ENCODE results near the gene C15orf61. TPM values are rescaled to one million over a fixed set of nuclear protein-coding genes. Genes with fewer than 3 reads are reported as not detected.

The C15orf61 gene
- total RNA-seq, 1 donor = 10.1 TPM

- no peak overlapping the region for H3K4me2 ChIP-seq (ENCODE audit: insufficient read depth, low read length)
- no peak for TF ChIP-seq CTCF (IDR thresholded peaks at IDR 0.05; ENCODE audit: extremely low read depth, low read depth, low read length)
- no peaks in the 10 kb centered on the region for H3K9me3 ChIP-seq (ENCODE audit: low read depth, low read length)
- DNase-seq (ENCODE audit: insufficient read length, low spot score, missing footprints) = no peak
- H3K4me1 ChIP-seq (ENCODE audit: insufficient read depth, low read length) = no peaks in the 10 kb centered on the region
- no peaks in the 10 kb centered on the region for H3K36me3 ChIP-seq (ENCODE audit: insufficient read depth, low read length)
- H3K27ac ChIP-seq (ENCODE audit: low read depth, low read length) = no peak overlapping the region
- no peak overlapping the region for H3K4me3 ChIP-seq (ENCODE audit: insufficient read depth, low read length)
- no peaks in the 10 kb centered on the region for H4K20me1 ChIP-seq (ENCODE audit: insufficient read depth, low read length)
- no peaks in the 10 kb centered on the region for H3K79me2 ChIP-seq (ENCODE audit: insufficient read depth, low read length)
- no peak overlapping the region for H2AFZ ChIP-seq (ENCODE audit: low read length)
- H3K27me3 ChIP-seq (ENCODE audit: insufficient read depth, low read length) = no peaks in the 10 kb centered on the region
Measured at GRCh38 chr15:67560320-67560719, 39.4 kb downstream of the C15orf61 start.

- no peaks in the 10 kb centered on the region for H3K9me3 ChIP-seq (ENCODE audit: low read depth, low read length)
- H4K20me1 ChIP-seq (ENCODE audit: insufficient read depth, low read length) = no peaks in the 10 kb centered on the region
- H3K4me2 ChIP-seq (ENCODE audit: insufficient read depth, low read length) = no peak overlapping the region
- no peak for DNase-seq (ENCODE audit: insufficient read length, low spot score, missing footprints)
- H3K36me3 ChIP-seq (ENCODE audit: insufficient read depth, low read length) = no peaks in the 10 kb centered on the region
- H3K79me2 ChIP-seq (ENCODE audit: insufficient read depth, low read length) = no peaks in the 10 kb centered on the region
- no peaks in the 10 kb centered on the region for H3K4me1 ChIP-seq (ENCODE audit: insufficient read depth, low read length)
- H3K27me3 ChIP-seq (ENCODE audit: insufficient read depth, low read length) = no peaks in the 10 kb centered on the region
- no peak overlapping the region for H2AFZ ChIP-seq (ENCODE audit: low read length)
- no peak overlapping the region for H3K27ac ChIP-seq (ENCODE audit: low read depth, low read length)
- no peak for TF ChIP-seq CTCF (IDR thresholded peaks at IDR 0.05; ENCODE audit: extremely low read depth, low read depth, low read length)
- H3K4me3 ChIP-seq (ENCODE audit: insufficient read depth, low read length) = no peak overlapping the region
Measured at GRCh38 chr15:67563092-67563491, 42.2 kb downstream of the C15orf61 start.

- no peak overlapping the region for H3K4me3 ChIP-seq (ENCODE audit: insufficient read depth, low read length)
- no peak for DNase-seq (ENCODE audit: insufficient read length, low spot score, missing footprints)
- TF ChIP-seq CTCF (IDR thresholded peaks at IDR 0.05; ENCODE audit: extremely low read depth, low read depth, low read length) = no peak
- H3K27me3 ChIP-seq (ENCODE audit: insufficient read depth, low read length) = no peaks in the 10 kb centered on the region
- H3K36me3 ChIP-seq (ENCODE audit: insufficient read depth, low read length) = no peaks in the 10 kb centered on the region
- no peaks in the 10 kb centered on the region for H4K20me1 ChIP-seq (ENCODE audit: insufficient read depth, low read length)
- H3K4me2 ChIP-seq (ENCODE audit: insufficient read depth, low read length) = no peak overlapping the region
- no peaks in the 10 kb centered on the region for H3K4me1 ChIP-seq (ENCODE audit: insufficient read depth, low read length)
- no peaks in the 10 kb centered on the region for H3K79me2 ChIP-seq (ENCODE audit: insufficient read depth, low read length)
- no peaks in the 10 kb centered on the region for H3K9me3 ChIP-seq (ENCODE audit: low read depth, low read length)
- no peak overlapping the region for H2AFZ ChIP-seq (ENCODE audit: low read length)
- no peak overlapping the region for H3K27ac ChIP-seq (ENCODE audit: low read depth, low read length)
Measured at GRCh38 chr15:67564021-67564967, 43.4 kb downstream of the C15orf61 start.

- Histone ChIP-seq H2AFZ (ENCODE audit: low read length) (no peak overlapping the region), H3K4me3 (ENCODE audit: insufficient read depth, low read length) (no peak overlapping the region), H3K27ac (ENCODE audit: low read depth, low read length) (no peak overlapping the region), H3K4me2 (ENCODE audit: insufficient read depth, low read length) (no peak overlapping the region), H3K4me1 (ENCODE audit: insufficient read depth, low read length) (no peaks in the 10 kb centered on the region), H3K36me3 (ENCODE audit: insufficient read depth, low read length) (no peaks in the 10 kb centered on the region), H3K79me2 (ENCODE audit: insufficient read depth, low read length) (no peaks in the 10 kb centered on the region), H3K9me3 (ENCODE audit: low read depth, low read length) (no peaks in the 10 kb centered on the region), H4K20me1 (ENCODE audit: insufficient read depth, low read length) (no peaks in the 10 kb centered on the region), H3K27me3 (ENCODE audit: insufficient read depth, low read length) (no peaks in the 10 kb centered on the region)
- TF ChIP-seq CTCF (IDR thresholded peaks at IDR 0.05; ENCODE audit: extremely low read depth, low read depth, low read length) = no peak
- DNase-seq (ENCODE audit: insufficient read length, low spot score, missing footprints) = no peak
Measured at GRCh38 chr15:67564968-67565345, 44.0 kb downstream of the C15orf61 start.

Measured in osteoblast (primary cell).